Measurements from ENCODE around the gene CUL7.
A peak's percentile ranks its signal among the peaks of the same experiment; 100 is the strongest.
"Not testable (repeated sequence)": the region's sequence is repeated elsewhere in the genome, so short reads cannot be mapped to it uniquely, and the experiment has no call there.

CUL7 gene

GRCh38 chr6:43014434-43014909 lies 39.2 kb downstream of the CUL7 start:
- DNase-seq (ENCODE audit: low read depth) = no peak

GRCh38 chr6:43013843-43014433 lies 39.7 kb downstream of the CUL7 start, which contains the start of the genes KLHDC3 and MEA1:
Gene KLHDC3, plus strand, starts transcription at chr6:43014249. Its CDS starts 2,944 bp downstream, at chr6:43017193.
Gene MEA1, minus strand, starts transcription at chr6:43013946. Its CDS starts 133 bp downstream, at chr6:43013813.
- peak; percentile 86 for DNase-seq (ENCODE audit: low read depth)

- DNase-seq (ENCODE audit: low read depth) = no peak
Measured at GRCh38 chr6:43013097-43013842, 40.4 kb downstream of the CUL7 start.

GRCh38 chr6:43012364-43012763 lies 41.3 kb downstream of the CUL7 start:
- no peak for DNase-seq (ENCODE audit: low read depth)

GRCh38 chr6:43011207-43011606 lies 42.4 kb downstream of the CUL7 start:
- DNase-seq (ENCODE audit: low read depth) = no peak

- DNase-seq (ENCODE audit: low read depth) = no peak
Measured at GRCh38 chr6:43009124-43009523, 44.5 kb downstream of the CUL7 start.

- no peak for DNase-seq (ENCODE audit: low read depth)
Measured at GRCh38 chr6:43007126-43007525, 46.5 kb downstream of the CUL7 start.

- no peak for DNase-seq (ENCODE audit: low read depth)
Measured at GRCh38 chr6:43006251-43006650, 47.4 kb downstream of the CUL7 start.

- DNase-seq (ENCODE audit: low read depth) = no peak
Measured at GRCh38 chr6:43005844-43006243, 47.8 kb downstream of the CUL7 start.

- no peak for DNase-seq (ENCODE audit: low read depth)
Measured at GRCh38 chr6:43001843-43002242, 51.8 kb downstream of the CUL7 start.

- not testable (repeated sequence) for DNase-seq (ENCODE audit: low read depth)
Measured at GRCh38 chr6:42998205-42998604, 55.4 kb downstream of the CUL7 start.

- no peak for DNase-seq (ENCODE audit: low read depth)
Measured at GRCh38 chr6:42996513-42996912, 57.1 kb downstream of the CUL7 start.

GRCh38 chr6:42993445-42993844 lies 60.2 kb downstream of the CUL7 start:
- DNase-seq (ENCODE audit: low read depth) = no peak

- no peak for DNase-seq (ENCODE audit: low read depth)
Measured at GRCh38 chr6:42989923-42990322, 63.7 kb downstream of the CUL7 start.

- DNase-seq (ENCODE audit: low read depth) = no peak
Measured at GRCh38 chr6:42988486-42989020, 65.1 kb downstream of the CUL7 start.

All from stimulated activated CD8-positive, alpha-beta memory T cell treated with anti-CD3 and anti-CD28 coated beads, Interleukin-15, amount 100 ng/mL, for 24 hours (primary cell).